GM23338 (cell line): ENCODE results near the gene FARS2. TPM values are rescaled to one million over a fixed set of nuclear protein-coding genes. Genes with fewer than 3 reads are reported as not detected.

ENCODE experiments used
- ATAC-seq: fragments of 200-7000 bp; cut with Tn5 transposase; 3 replicates; pipeline ENCODE4 v1.9.1; 2020
- DNase-seq: peaks from one replicate; pipeline ENCODE4 v3.0.0-alpha.2; 2015; ENCODE audit warnings: low spot score
- H2AFZ ChIP-seq: fragments of 200-600 bp; sonication (generic); 2 replicates; pipeline ENCODE4 v1.8.0; 2016; ENCODE audit warnings: antibody characterized with exemption, mild to moderate bottlenecking, moderate library complexity
- H3F3A ChIP-seq: fragments of 200-600 bp; sonication (generic); replicated peaks from 2 replicates; pipeline ENCODE4 v1.8.0; 2017; ENCODE audit warnings: antibody characterized with exemption, mixed run types, low read depth
- H3K27ac ChIP-seq: fragments of 200-600 bp; sonication (generic); 2 replicates; pipeline ENCODE4 v1.6.1; 2016; ENCODE audit warnings: low read depth
- H3K27me3 ChIP-seq: fragments of 200-600 bp; sonication (generic); 2 replicates; pipeline ENCODE4 v1.8.0; 2016; ENCODE audit warnings: mild to moderate bottlenecking, mixed run types, moderate library complexity; ENCODE audit not compliant: insufficient read depth
- H3K36me3 ChIP-seq: fragments of 200-600 bp; sonication (generic); 2 replicates; pipeline ENCODE4 v1.8.0; 2016; ENCODE audit warnings: mild to moderate bottlenecking; ENCODE audit not compliant: insufficient read depth
- H3K4me1 ChIP-seq: fragments of 200-600 bp; sonication (generic); 2 replicates; pipeline ENCODE4 v1.8.0; 2016; ENCODE audit warnings: mild to moderate bottlenecking, moderate library complexity; ENCODE audit not compliant: insufficient read depth
- H3K4me2 ChIP-seq: fragments of 200-600 bp; sonication (generic); 2 replicates; pipeline ENCODE4 v1.7.1; 2017; ENCODE audit warnings: mixed run types
- H3K4me3 ChIP-seq: fragments of 200-600 bp; sonication (generic); 2 replicates; pipeline ENCODE4 v1.6.1; 2016; ENCODE audit warnings: mixed run types
- H3K79me2 ChIP-seq: fragments of 200-600 bp; sonication (generic); replicated peaks from 2 replicates; pipeline ENCODE4 v1.8.0; 2017; ENCODE audit warnings: mild to moderate bottlenecking; ENCODE audit not compliant: insufficient read depth
- H3K9me2 ChIP-seq: fragments of 200-600 bp; sonication (generic); 2 replicates; pipeline ENCODE4 v1.8.0; 2017; ENCODE audit not compliant: insufficient read depth
- H4K20me1 ChIP-seq: fragments of 200-600 bp; sonication (generic); replicated peaks from 2 replicates; pipeline ENCODE4 v1.8.0; 2017; ENCODE audit warnings: mild to moderate bottlenecking; ENCODE audit not compliant: insufficient read depth
- H3K27ac Mint-ChIP-seq: 2 replicates; pipeline ENCODE4 v1.8.0; 2020; ENCODE audit warnings: inconsistent platforms, mild to moderate bottlenecking, moderate library complexity, mixed read lengths
- H3K27me3 Mint-ChIP-seq: 3 replicates; pipeline ENCODE4 v1.8.0; 2022; ENCODE audit warnings: low read depth, mild to moderate bottlenecking, moderate library complexity, mixed read lengths, inconsistent platforms; ENCODE audit not compliant: insufficient read depth, poor library complexity
- H3K36me3 Mint-ChIP-seq: 3 replicates; pipeline ENCODE4 v1.8.0; 2021; ENCODE audit warnings: low read depth, mild to moderate bottlenecking, inconsistent platforms, moderate library complexity, mixed read lengths
- H3K4me1 Mint-ChIP-seq: 3 replicates; pipeline ENCODE4 v1.8.0; 2020; ENCODE audit warnings: mild to moderate bottlenecking, inconsistent platforms, mixed read lengths
- H3K4me3 Mint-ChIP-seq: 3 replicates; pipeline ENCODE4 v1.8.0; 2021; ENCODE audit warnings: moderate library complexity, mild to moderate bottlenecking, inconsistent platforms, mixed read lengths
- H3K9me3 Mint-ChIP-seq: 3 replicates; pipeline ENCODE4 v1.8.0; 2020; ENCODE audit warnings: moderate library complexity, mild to moderate bottlenecking, inconsistent platforms, mixed read lengths
- CREB1 ChIP-seq: fragments of 250-450 bp; sonication (Bioruptor Pico); IDR thresholded peaks from 2 replicates; pipeline ENCODE4 v1.5.0; 2020; ENCODE audit warnings: low read depth, mild to moderate bottlenecking, moderate library complexity
- CTCF ChIP-seq, 2 experiments: fragments of 200-600 bp in 1 of 2; sonication (generic) in 1 of 2; conservative IDR thresholded peaks; 2 replicates each; pipeline versions ENCODE4 v1.5.1 to v1.6.1; 2016 to 2017; ENCODE audit warnings: antibody characterized with exemption in 2 of 2, low read depth in 2 of 2, mild to moderate bottlenecking in 2 of 2, moderate library complexity in 1 of 2
- ETS1 ChIP-seq: IDR thresholded peaks from 2 replicates; pipeline ENCODE4 v1.6.1; 2016; ENCODE audit warnings: antibody characterized with exemption
- EZH2phosphoT487 ChIP-seq: fragments of 200-600 bp; sonication (generic); IDR thresholded peaks from one replicate; pipeline ENCODE4 v1.8.1; 2018; ENCODE audit warnings: antibody characterized with exemption; ENCODE audit not compliant: unreplicated experiment
- POLR2AphosphoS5 ChIP-seq: IDR thresholded peaks from 2 replicates; pipeline ENCODE4 v1.6.1; 2016; ENCODE audit warnings: antibody characterized with exemption, low read depth
- STAT1 ChIP-seq: IDR thresholded peaks from one replicate; pipeline ENCODE4 v1.6.1; 2016; ENCODE audit warnings: antibody characterized with exemption; ENCODE audit not compliant: unreplicated experiment
- ZNF114 ChIP-seq: fragments of 250-450 bp; sonication (Bioruptor Pico); IDR thresholded peaks from 2 replicates; pipeline ENCODE4 v1.5.0; 2020; ENCODE audit warnings: mild to moderate bottlenecking, moderate library complexity
- ZNF331 ChIP-seq: fragments of 250-450 bp; sonication (Bioruptor Pico); IDR thresholded peaks from 2 replicates; pipeline ENCODE4 v1.5.0; 2020; ENCODE audit warnings: low read depth, mild to moderate bottlenecking, moderate library complexity
- polyA plus RNA-seq: library from polyadenylated mRNA; unstranded; fragments of >200 nt; fragmentation: Nextera tagmentation; extraction: Ambion mirVana; gene quantifications from 2 replicates; pipeline ENCODE4 v1.2.1, GENCODE V29; 2016
- total RNA-seq: library from RNA; depleted of rRNA; stranded (reverse); fragments of >200 nt; shearing (Covaris generic); gene quantifications from 2 replicates; pipeline ENCODE4 v1.2.3, GENCODE V29; 2014
- TF ChIP-seq, protein P1 (sequence below): IDR thresholded peaks from one replicate; pipeline ENCODE4 v1.6.1; 2018; ENCODE audit warnings: antibody characterized with exemption; ENCODE audit not compliant: unreplicated experiment

FARS2 gene
- total and polyA plus RNA-seq, 2 experiments from 2014 or later: 7.6 to 19.0 TPM

DNA sequence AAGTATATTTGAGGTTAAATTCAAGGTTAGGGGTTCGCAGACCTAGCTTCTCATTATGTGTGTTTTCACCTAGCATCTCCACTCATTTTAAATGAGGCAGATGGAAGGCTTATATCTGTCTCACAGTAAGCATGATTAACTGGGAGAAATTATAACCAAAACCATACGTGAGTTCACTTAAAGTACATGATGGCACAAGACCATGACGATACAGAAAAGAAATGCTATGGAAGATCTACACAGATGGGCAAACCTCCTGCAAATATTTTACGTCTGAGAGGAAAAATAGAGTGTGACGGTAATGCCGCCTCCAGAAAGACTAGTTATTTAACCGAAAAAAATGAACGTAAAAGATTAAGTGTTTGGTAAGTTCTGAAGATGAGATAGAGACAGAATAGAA lies 337.8 kb downstream of the FARS2 start:
- H3K4me2 ChIP-seq: no peak overlapping the region
- Mint-ChIP-seq H3K4me1 (0 out of 3 replicates have a peak, but pooled peaks cover 2% of the 10 kb centered on the region), H3K4me3 (no peak overlapping the region), H3K27ac (no peak overlapping the region), H3K36me3 (no peaks in the 10 kb centered on the region), H3K9me3 (no peaks in the 10 kb centered on the region), H3K27me3 (no peaks in the 10 kb centered on the region)
- no peak overlapping the region for H2AFZ ChIP-seq
- H3K4me1 ChIP-seq: no peaks in the 10 kb centered on the region
- no peaks in the 10 kb centered on the region for H3K27me3 ChIP-seq
- no peaks in the 10 kb centered on the region for H3K9me2 ChIP-seq
- ATAC-seq (no peak), DNase-seq (no peak)
- no peaks in the 10 kb centered on the region for H3K79me2 ChIP-seq
- H3K4me3 ChIP-seq: no peak overlapping the region
- TF ChIP-seq STAT1 (no peak), ZNF331 (CRISPR knock-in tag) (no peak), CTCF (conservative IDR thresholded peaks at IDR 0.05; ENCODE audit: low read depth in 2 of 2) (no peak), CREB1 (no peak), POLR2AphosphoS5 (no peak), EZH2phosphoT487 (no peak)
- TF ChIP-seq, protein P1, sequence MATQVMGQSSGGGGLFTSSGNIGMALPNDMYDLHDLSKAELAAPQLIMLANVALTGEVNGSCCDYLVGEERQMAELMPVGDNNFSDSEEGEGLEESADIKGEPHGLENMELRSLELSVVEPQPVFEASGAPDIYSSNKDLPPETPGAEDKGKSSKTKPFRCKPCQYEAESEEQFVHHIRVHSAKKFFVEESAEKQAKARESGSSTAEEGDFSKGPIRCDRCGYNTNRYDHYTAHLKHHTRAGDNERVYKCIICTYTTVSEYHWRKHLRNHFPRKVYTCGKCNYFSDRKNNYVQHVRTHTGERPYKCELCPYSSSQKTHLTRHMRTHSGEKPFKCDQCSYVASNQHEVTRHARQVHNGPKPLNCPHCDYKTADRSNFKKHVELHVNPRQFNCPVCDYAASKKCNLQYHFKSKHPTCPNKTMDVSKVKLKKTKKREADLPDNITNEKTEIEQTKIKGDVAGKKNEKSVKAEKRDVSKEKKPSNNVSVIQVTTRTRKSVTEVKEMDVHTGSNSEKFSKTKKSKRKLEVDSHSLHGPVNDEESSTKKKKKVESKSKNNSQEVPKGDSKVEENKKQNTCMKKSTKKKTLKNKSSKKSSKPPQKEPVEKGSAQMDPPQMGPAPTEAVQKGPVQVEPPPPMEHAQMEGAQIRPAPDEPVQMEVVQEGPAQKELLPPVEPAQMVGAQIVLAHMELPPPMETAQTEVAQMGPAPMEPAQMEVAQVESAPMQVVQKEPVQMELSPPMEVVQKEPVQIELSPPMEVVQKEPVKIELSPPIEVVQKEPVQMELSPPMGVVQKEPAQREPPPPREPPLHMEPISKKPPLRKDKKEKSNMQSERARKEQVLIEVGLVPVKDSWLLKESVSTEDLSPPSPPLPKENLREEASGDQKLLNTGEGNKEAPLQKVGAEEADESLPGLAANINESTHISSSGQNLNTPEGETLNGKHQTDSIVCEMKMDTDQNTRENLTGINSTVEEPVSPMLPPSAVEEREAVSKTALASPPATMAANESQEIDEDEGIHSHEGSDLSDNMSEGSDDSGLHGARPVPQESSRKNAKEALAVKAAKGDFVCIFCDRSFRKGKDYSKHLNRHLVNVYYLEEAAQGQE: no peak
- no peaks in the 10 kb centered on the region for H4K20me1 ChIP-seq
- no peaks in the 10 kb centered on the region; the same call in 1 of the 2 replicates for H3K36me3 ChIP-seq
- no peaks in the 10 kb centered on the region for H3F3A ChIP-seq
- no peak overlapping the region for H3K27ac ChIP-seq

DNA sequence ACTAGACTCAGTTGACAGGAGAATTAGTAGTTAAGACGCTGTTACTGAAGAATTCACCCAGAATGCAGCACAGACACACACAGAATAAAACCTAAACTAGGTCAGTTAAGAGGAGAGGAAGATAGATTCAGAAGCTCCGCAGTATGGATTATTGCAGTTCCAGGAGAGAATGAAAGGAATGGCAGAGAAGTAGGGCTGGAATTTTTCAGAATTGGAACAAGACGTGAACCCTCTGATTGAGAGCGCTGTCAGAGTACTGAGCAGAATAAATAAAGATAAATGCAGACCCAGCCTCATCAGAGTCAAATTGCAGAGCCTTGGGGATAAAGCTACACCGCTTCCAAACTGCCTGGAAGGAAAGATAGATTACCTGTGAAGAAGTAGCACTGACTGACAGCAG lies 344.6 kb downstream of the FARS2 start:
- no peaks in the 10 kb centered on the region for H3K27me3 Mint-ChIP-seq
- TF ChIP-seq CTCF (conservative IDR thresholded peaks at IDR 0.05; ENCODE audit: low read depth in 2 of 2) (no peak), ETS1 (no peak), ZNF331 (CRISPR knock-in tag) (no peak), ZNF114 (no peak)
- H3K27me3 ChIP-seq: no peaks in the 10 kb centered on the region
- H3K27ac Mint-ChIP-seq: no peak overlapping the region
- H3K27ac ChIP-seq: no peak overlapping the region
- no peak overlapping the region for H3K4me2 ChIP-seq
- no peaks in the 10 kb centered on the region for H3K36me3 Mint-ChIP-seq
- H3K4me3 ChIP-seq: no peak overlapping the region
- H3K79me2 ChIP-seq: no peaks in the 10 kb centered on the region
- H3F3A ChIP-seq: no peaks in the 10 kb centered on the region
- no peaks in the 10 kb centered on the region for H3K4me1 ChIP-seq
- no peaks in the 10 kb centered on the region for H3K36me3 ChIP-seq
- H3K4me1 Mint-ChIP-seq: peaks cover 2% of the 10 kb centered on the region; the same call in 1 of the 3 replicates
- DNase-seq: no peak
- no peak overlapping the region for H3K4me3 Mint-ChIP-seq
- H4K20me1 ChIP-seq: no peaks in the 10 kb centered on the region
- ATAC-seq: no peak
- H3K9me2 ChIP-seq: no peaks in the 10 kb centered on the region
- no peak overlapping the region for H2AFZ ChIP-seq
- H3K9me3 Mint-ChIP-seq: no peaks in the 10 kb centered on the region
